HepG2 (cell line): ENCODE results near the gene MTHFD1. TPM values are rescaled to one million over a fixed set of nuclear protein-coding genes. Genes with fewer than 3 reads are reported as not detected.
A peak's percentile ranks its signal among the peaks of the same experiment; 100 is the strongest.

Experiments used
- CERS6 ChIP-seq: sonication (generic); formaldehyde crosslinking; IDR thresholded peaks from 2 replicates; pipeline ENCODE4 v1.5.0; 2020; ENCODE audit warnings: missing genetic modification reagents
- CHCHD3 ChIP-seq: sonication (generic); formaldehyde crosslinking; IDR thresholded peaks from 2 replicates; pipeline ENCODE4 v1.8.0; 2022; ENCODE audit warnings: mild to moderate bottlenecking, missing genetic modification reagents, moderate library complexity
- CREBL2 ChIP-seq: sonication (generic); formaldehyde crosslinking; IDR thresholded peaks from 2 replicates; pipeline ENCODE4 v1.8.1; 2023; ENCODE audit warnings: missing genetic modification reagents, mild to moderate bottlenecking, borderline replicate concordance
- GABPA ChIP-seq, 2 experiments: IDR thresholded peaks; 2 replicates each; pipeline ENCODE4 v1.6.1; 2011 to 2016; ENCODE audit warnings: low read depth in 2 of 2, low read length in 1 of 2, missing biosample characterization in 1 of 2, missing genetic modification characterization in 1 of 2
- JUN ChIP-seq: sonication (generic); formaldehyde crosslinking; IDR thresholded peaks from 2 replicates; pipeline ENCODE4 v1.4.0; 2020; ENCODE audit warnings: mild to moderate bottlenecking, missing genetic modification reagents
- KDM5B ChIP-seq: sonication (generic); formaldehyde crosslinking; IDR thresholded peaks from 2 replicates; pipeline ENCODE4 v1.4.0; 2020; ENCODE audit warnings: missing genetic modification reagents, mild to moderate bottlenecking, borderline replicate concordance
- MTF1 ChIP-seq: sonication (generic); formaldehyde crosslinking; IDR thresholded peaks from 2 replicates; pipeline ENCODE4 v1.5.0; 2020; ENCODE audit warnings: missing genetic modification reagents
- MYC ChIP-seq: sonication (generic); formaldehyde crosslinking; IDR thresholded peaks from 2 replicates; pipeline ENCODE4 v1.9.0; 2021; ENCODE audit warnings: missing genetic modification reagents, borderline replicate concordance
- MYPOP ChIP-seq: sonication (generic); formaldehyde crosslinking; IDR thresholded peaks from 2 replicates; pipeline ENCODE4 v1.8.1; 2023; ENCODE audit warnings: mild to moderate bottlenecking, moderate library complexity, missing genetic modification reagents
- PLSCR1 ChIP-seq: sonication (generic); formaldehyde crosslinking; IDR thresholded peaks from 2 replicates; pipeline ENCODE4 v1.5.0; 2020; ENCODE audit warnings: missing genetic modification reagents, mild to moderate bottlenecking, borderline replicate concordance
- SIN3A ChIP-seq: IDR thresholded peaks from 2 replicates; pipeline ENCODE4 v1.6.1; 2011; ENCODE audit warnings: low read depth, mild to moderate bottlenecking, control low read depth, low read length, borderline replicate concordance
- SIN3B ChIP-seq: fragments of 150-350 bp; IDR thresholded peaks from 2 replicates; pipeline ENCODE4 v1.6.1; 2014; ENCODE audit warnings: low read length
- SIX4 ChIP-seq: sonication (generic); formaldehyde crosslinking; IDR thresholded peaks from 2 replicates; pipeline ENCODE4 v1.4.0; 2020; ENCODE audit warnings: missing genetic modification reagents
- SMYD3 ChIP-seq: sonication (generic); formaldehyde crosslinking; IDR thresholded peaks from 2 replicates; pipeline ENCODE4 v1.8.1; 2023; ENCODE audit warnings: mild to moderate bottlenecking, missing genetic modification reagents
- TCF12 ChIP-seq, 2 experiments: fragments of 450-650 bp in 1 of 2; sonication (generic) in 1 of 2; formaldehyde crosslinking in 1 of 2; IDR thresholded peaks; 2 replicates each; pipeline versions ENCODE4 v1.6.1 to v1.8.0; 2017 to 2022; ENCODE audit warnings: antibody characterized with exemption in 1 of 2, mild to moderate bottlenecking in 1 of 2, missing genetic modification reagents in 1 of 2, moderate library complexity in 1 of 2
- TEAD2 ChIP-seq: sonication (generic); formaldehyde crosslinking; IDR thresholded peaks from 2 replicates; pipeline ENCODE4 v1.9.0; 2021; ENCODE audit warnings: missing genetic modification reagents
- ZBTB37 ChIP-seq: sonication (generic); formaldehyde crosslinking; IDR thresholded peaks from 2 replicates; pipeline ENCODE4 v1.4.0; 2020; ENCODE audit warnings: mild to moderate bottlenecking, missing genetic modification reagents
- ZFYVE20 ChIP-seq: sonication (generic); formaldehyde crosslinking; IDR thresholded peaks from 2 replicates; pipeline ENCODE4 v1.8.0; 2023; ENCODE audit warnings: low read depth, mild to moderate bottlenecking, moderate library complexity, missing genetic modification reagents, borderline replicate concordance
- ZMAT5 ChIP-seq: sonication (generic); formaldehyde crosslinking; IDR thresholded peaks from 2 replicates; pipeline ENCODE4 v1.5.0; 2020; ENCODE audit warnings: mild to moderate bottlenecking, low read depth, missing genetic modification reagents, borderline replicate concordance
- ZNF446 ChIP-seq: sonication (generic); formaldehyde crosslinking; IDR thresholded peaks from 2 replicates; pipeline ENCODE4 v1.5.0; 2020; ENCODE audit warnings: mild to moderate bottlenecking, missing genetic modification reagents
- ZNF737 ChIP-seq: sonication (generic); formaldehyde crosslinking; IDR thresholded peaks from 2 replicates; pipeline ENCODE4 v1.5.0; 2020; ENCODE audit warnings: missing genetic modification reagents, mild to moderate bottlenecking, borderline replicate concordance
- ZNF883 ChIP-seq: sonication (generic); formaldehyde crosslinking; IDR thresholded peaks from 2 replicates; pipeline ENCODE4 v1.5.1; 2020; ENCODE audit warnings: mild to moderate bottlenecking, missing genetic modification reagents; ENCODE audit errors: not compliant biosample characterization
- ZZZ3 ChIP-seq: sonication (generic); formaldehyde crosslinking; IDR thresholded peaks from 2 replicates; pipeline ENCODE4 v1.4.0; 2020; ENCODE audit warnings: missing genetic modification reagents, mild to moderate bottlenecking, borderline replicate concordance
- polyA plus RNA-seq, 8 experiments: library from polyadenylated mRNA; depleted of rRNA in 3 of 8; stranded (reverse) in 7 of 8; unstranded in 1 of 8; fragments of >200 nt; fragmentation: Illumina TruSeq in 4 of 8; extraction: Trizol in 4 of 8; gene quantifications; 2 replicates each; pipeline versions ENCODE4 v1.2.1 to v1.2.3, GENCODE V29; 2011 to 2016; ENCODE audit warnings: low read depth in 4 of 8, missing spikeins in 1 of 8, mixed read lengths in 1 of 8; ENCODE audit not compliant: insufficient read depth in 1 of 8
- total RNA-seq, 5 experiments: library from RNA; depleted of rRNA; stranded (reverse); fragments of >200 nt; fragmentation: Illumina TruSeq; extraction: Trizol; gene quantifications; 2 replicates each; pipeline ENCODE4 v1.2.3, GENCODE V29; 2016; ENCODE audit warnings: low read depth in 1 of 5

Gene MTHFD1
- total and polyA plus RNA-seq, 2 of the 13 experiments (the other 11 are each of a cell fraction or from before 2014, with no cell fraction given): 31.0 to 106 TPM

GRCh38 chr14:64387782-64388532 lies at the start of gene MTHFD1 (continued):
- TF ChIP-seq CHCHD3 (CRISPR knock-in tag) (no peak), SIN3B (no peak; the same call in 1 of the 2 replicates), MTF1 (CRISPR knock-in tag) (no peak), PLSCR1 (CRISPR knock-in tag) (peak; percentile 85; the same call in 1 of the 2 replicates), TEAD2 (CRISPR knock-in tag) (peak; percentile 77; the same call in 1 of the 2 replicates), SIX4 (no peak), ZBTB37 (CRISPR knock-in tag) (no peak; the same call in 1 of the 2 replicates), ZNF446 (peak; percentile 61; the same call in 1 of the 2 replicates), ZNF883 (CRISPR knock-in tag) (peak; percentile 86), SIN3A (peak; percentile 61; the same call in 1 of the 2 replicates), CERS6 (CRISPR knock-in tag) (no peak), MYPOP (CRISPR knock-in tag) (peak; percentile 78), CREBL2 (peak; percentile 85; the same call in 1 of the 2 replicates), MYC (CRISPR knock-in tag) (peak; percentile 95), ZFYVE20 (0 out of 2 replicates have a peak, but pooled peaks have one; percentile 62), KDM5B (peak; percentile 93), TCF12 (IDR thresholded peaks at IDR 0.05) (no peak), TCF12 (CRISPR knock-in tag; IDR thresholded peaks at IDR 0.05) (no peak), ZMAT5 (no peak), ZZZ3 (CRISPR knock-in tag) (no peak; the same call in 1 of the 2 replicates), ZNF737 (CRISPR knock-in tag) (no peak), JUN (no peak; the same call in 1 of the 2 replicates), SMYD3 (no peak; the same call in 1 of the 2 replicates), GABPA (IDR thresholded peaks at IDR 0.05; ENCODE audit: low read depth, low read length) (0 out of 2 replicates have a peak, but pooled peaks have one; percentile 13), GABPA (CRISPR knock-in tag; IDR thresholded peaks at IDR 0.05; ENCODE audit: low read depth) (peak; percentile 85)
